Parathyroid adenoma (tissue), 2 donors: ENCODE results near the gene COPS2.

Experiments used
- H2AFZ ChIP-seq: fragments of 300-600 bp; sonication (generic); one replicate; pipeline ENCODE4 v1.7.0; 2017; ENCODE audit warnings: antibody characterized with exemption, mild to moderate bottlenecking
- H3K27ac ChIP-seq: fragments of 300-600 bp; sonication (generic); one replicate; pipeline ENCODE4 v1.7.0; 2017
- H3K27me3 ChIP-seq: fragments of 300-600 bp; sonication (generic); one replicate; pipeline ENCODE4 v1.7.0; 2017; ENCODE audit warnings: low read length; ENCODE audit not compliant: control insufficient read depth, insufficient read depth
- H3K36me3 ChIP-seq: fragments of 300-600 bp; sonication (generic); one replicate; pipeline ENCODE4 v1.7.0; 2017; ENCODE audit warnings: low read length; ENCODE audit not compliant: control insufficient read depth, insufficient read depth
- H3K4me1 ChIP-seq: fragments of 300-600 bp; sonication (generic); one replicate; pipeline ENCODE4 v1.7.0; 2017; ENCODE audit warnings: control low read depth
- H3K4me2 ChIP-seq: fragments of 300-600 bp; sonication (generic); one replicate; pipeline ENCODE4 v1.7.0; 2017; ENCODE audit warnings: low read length
- H3K4me3 ChIP-seq: fragments of 300-600 bp; sonication (generic); one replicate; pipeline ENCODE4 v1.7.0; 2017; ENCODE audit warnings: low read depth, low read length
- H3K79me2 ChIP-seq: fragments of 300-600 bp; sonication (generic); one replicate; pipeline ENCODE4 v1.7.0; 2017; ENCODE audit warnings: control low read depth
- H3K9ac ChIP-seq: fragments of 300-600 bp; sonication (generic); one replicate; pipeline ENCODE4 v1.7.0; 2017; ENCODE audit warnings: mild to moderate bottlenecking
- H3K9me3 ChIP-seq: fragments of 300-600 bp; sonication (generic); one replicate; pipeline ENCODE4 v1.7.0; 2017; ENCODE audit warnings: low read length; ENCODE audit not compliant: control insufficient read depth
- CTCF ChIP-seq: fragments of 300-600 bp; sonication (generic); IDR thresholded peaks from one replicate; pipeline ENCODE4 v1.7.0; 2017; ENCODE audit warnings: antibody characterized with exemption, mild to moderate bottlenecking
- donor health status: primary hyperparathyroidism.

The COPS2 gene

GRCh38 chr15:49085696-49086459 lies 69.5 kb downstream of the COPS2 start:
- Histone ChIP-seq H3K9ac (no peak overlapping the region), H3K9me3 (no peaks in the 10 kb centered on the region), H3K27ac (no peak overlapping the region), H3K79me2 (no peaks in the 10 kb centered on the region), H3K36me3 (no peaks in the 10 kb centered on the region), H3K4me1 (peaks cover 5% of the 10 kb centered on the region), H3K27me3 (no peaks in the 10 kb centered on the region), H2AFZ (peak overlapping the region; percentile 38), H3K4me2 (no peak overlapping the region), H3K4me3 (no peak overlapping the region)
- TF ChIP-seq CTCF, result no peak

DNA sequence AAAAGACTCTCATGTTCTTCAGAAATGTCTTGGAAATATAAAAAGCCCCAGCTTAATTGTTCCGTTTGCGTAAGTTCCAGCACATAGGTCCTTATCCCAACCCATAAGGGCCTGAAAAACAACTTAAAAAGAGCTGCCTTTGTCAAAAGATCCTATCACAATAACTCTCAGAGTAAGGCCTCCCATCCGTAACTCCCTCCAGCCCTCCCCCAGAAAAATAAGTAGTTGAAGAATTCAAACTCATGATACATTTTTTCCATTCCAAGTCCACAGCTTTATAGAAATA lies 71.2 kb downstream of the COPS2 start:
- no peaks in the 10 kb centered on the region for H3K36me3 ChIP-seq
- peaks cover 5% of the 10 kb centered on the region for H3K4me1 ChIP-seq
- TF ChIP-seq CTCF, result no peak
- peak overlapping the region; percentile 22 for H3K4me2 ChIP-seq
- no peak overlapping the region for H3K4me3 ChIP-seq
- no peak overlapping the region for H3K27ac ChIP-seq
- H3K79me2 ChIP-seq, result no peaks in the 10 kb centered on the region
- H3K9ac ChIP-seq, result no peak overlapping the region
- H3K27me3 ChIP-seq, result no peaks in the 10 kb centered on the region
- no peaks in the 10 kb centered on the region for H3K9me3 ChIP-seq
- peak overlapping the region; percentile 13 for H2AFZ ChIP-seq

DNA sequence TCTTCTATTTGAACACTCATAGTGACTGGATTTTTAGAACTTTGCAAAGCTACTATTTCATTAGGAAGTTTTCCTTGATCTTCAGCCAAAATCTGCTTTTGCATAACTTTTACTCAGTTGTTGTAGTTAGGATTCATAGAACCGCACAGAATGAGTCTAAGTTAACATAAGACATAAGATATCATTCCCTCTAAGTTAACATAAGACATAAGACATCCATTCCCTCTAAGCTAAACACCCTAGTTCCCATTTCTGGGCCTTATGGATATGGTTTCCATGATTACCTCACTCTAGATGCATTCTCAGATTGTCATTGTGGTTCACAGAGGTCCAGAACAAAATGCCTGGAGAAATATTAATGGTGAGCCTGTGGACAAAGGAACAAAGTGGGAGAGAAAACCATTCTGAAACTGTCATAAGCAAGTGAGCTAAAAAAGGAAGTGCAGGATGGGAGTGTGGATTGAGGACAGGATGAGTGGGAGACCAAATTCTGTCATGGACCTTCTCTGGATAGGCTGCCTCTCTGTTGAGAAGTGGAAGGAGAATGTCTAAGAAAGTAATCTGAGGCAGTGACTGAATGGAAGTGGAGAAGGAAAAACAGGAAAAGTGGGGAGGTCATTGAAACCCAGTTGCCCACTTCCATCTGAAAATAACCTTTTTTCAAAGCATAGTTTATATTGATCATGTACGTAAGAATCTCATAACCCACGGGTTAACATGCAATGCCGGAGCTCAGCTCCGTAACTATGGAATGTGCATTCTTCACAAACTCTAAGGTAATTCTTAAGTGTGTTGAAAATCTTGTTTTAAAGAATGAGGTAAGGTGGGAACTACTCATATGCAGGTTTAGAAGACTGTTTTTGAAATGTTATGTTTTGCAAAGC lies 71.8 kb downstream of the COPS2 start:
- H3K36me3 ChIP-seq, result no peaks in the 10 kb centered on the region
- H3K27ac ChIP-seq, result no peak overlapping the region
- H3K27me3 ChIP-seq, result no peaks in the 10 kb centered on the region
- TF ChIP-seq CTCF, result no peak
- H3K4me3 ChIP-seq, result no peak overlapping the region
- peak overlapping the region; percentile 13 for H2AFZ ChIP-seq
- no peak overlapping the region for H3K9ac ChIP-seq
- H3K9me3 ChIP-seq, result no peaks in the 10 kb centered on the region
- H3K79me2 ChIP-seq, result no peaks in the 10 kb centered on the region
- peaks cover 2% of the 10 kb centered on the region for H3K4me1 ChIP-seq
- H3K4me2 ChIP-seq, result peak overlapping the region; percentile 22

DNA sequence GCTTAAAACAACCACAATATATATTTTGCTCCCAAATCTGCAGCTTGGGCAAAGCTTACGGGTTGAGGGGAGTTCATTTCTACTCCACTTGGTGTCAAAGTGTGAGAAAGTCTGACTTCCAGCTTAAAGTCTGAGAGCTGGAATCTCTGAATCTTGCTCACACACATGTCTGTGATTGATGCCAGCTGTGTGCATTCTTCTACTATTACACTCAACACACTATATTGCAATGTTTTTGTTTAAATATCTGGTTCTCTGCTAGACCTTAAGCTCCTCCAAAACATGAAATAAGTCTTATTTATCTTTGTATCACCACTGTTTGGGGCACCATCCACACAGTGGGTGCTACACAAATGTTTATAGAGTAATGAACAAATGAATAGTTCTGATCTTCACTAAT lies 72.4 kb downstream of the COPS2 start:
- H3K4me1 ChIP-seq, result peaks cover 2% of the 10 kb centered on the region
- no peaks in the 10 kb centered on the region for H3K79me2 ChIP-seq

More for the DNA sequence above, 72.4 kb downstream of the COPS2 start:
- Histone ChIP-seq H3K9ac (no peak overlapping the region), H3K9me3 (no peaks in the 10 kb centered on the region), H3K27ac (no peak overlapping the region), H3K4me2 (no peak overlapping the region), H3K27me3 (no peaks in the 10 kb centered on the region), H3K36me3 (no peaks in the 10 kb centered on the region), H2AFZ (no peak overlapping the region), H3K4me3 (no peak overlapping the region)
- TF ChIP-seq CTCF, result no peak
